Right cardiac atrium (tissue), 5 donors: ENCODE results near the gene S100PBP. TPM values are rescaled to one million over a fixed set of nuclear protein-coding genes. Genes with fewer than 3 reads are reported as not detected.

ENCODE experiments used
- ATAC-seq, 2 donors: fragments of 200-7000 bp; cut with Tn5 transposase; one replicate each; pipeline versions ENCODE4 v1.8.0 to v1.9.1; 2020; ENCODE audit warnings: moderate library complexity in 2 of 2, mild to moderate bottlenecking in 1 of 2
- DNase-seq, 3 donors: peaks; one replicate each; pipeline ENCODE4 v3.0.0-alpha.2; 2020
- H3K27ac ChIP-seq: one replicate; pipeline ENCODE4 v1.5.1; 2013; ENCODE audit warnings: mild to moderate bottlenecking, low read length, control low read depth, moderate library complexity
- H3K27me3 ChIP-seq: one replicate; pipeline ENCODE4 v1.6.1; 2013; ENCODE audit not compliant: control insufficient read depth, insufficient read depth
- H3K4me1 ChIP-seq: one replicate; pipeline ENCODE4 v1.6.1; 2013; ENCODE audit warnings: low read length; ENCODE audit not compliant: control insufficient read depth, insufficient read depth
- H3K4me3 ChIP-seq: one replicate; pipeline ENCODE4 v1.5.1; 2013; ENCODE audit warnings: low read length, control low read depth
- H3K9me3 ChIP-seq: one replicate; pipeline ENCODE4 v1.6.1; 2013; ENCODE audit warnings: low read length; ENCODE audit not compliant: control insufficient read depth
- WGBS: extraction: QIAGEN DNeasy Blood & Tissue Kit; methylation state at CpG from one replicate; pipeline ENCODE4 v1.1.7; 2013; 5-methylcytosine and 5-hydroxymethylcytosine counted together
- intact Hi-C, 4 donors: fragments of 100-400 bp; cut with DNase I; formaldehyde crosslinking; loops; one replicate each; pipeline versions ENCODE4 v1.11.0 to v1.14.0; 2022 to 2023
- polyA plus RNA-seq: library from polyadenylated mRNA; stranded (reverse); fragments of 200-250 nt; gene quantifications from one replicate; pipeline ENCODE4 v1.2.3, GENCODE V29; 2013
- total RNA-seq, 4 donors: library from RNA; stranded (reverse); fragmentation: NEBNext Ultra II Directional; extraction: Animal tissue kit (Norgen Biotek cat#: 25700); gene quantifications; one replicate each; pipeline ENCODE4 v1.2.1, GENCODE V29; 2021
- donor health status: healthy with polysubstance abuse.
- donor health status: DM: no; HTN: yes; CAD: no.
- donor health status: DM: no; HTN: no; CAD: no.
- donor health status: DM: no; HTN: yes; CAD: no; lungs with severe emphysema.
- donor health status: DM: yes; HTN: yes; CAD: no.

Gene S100PBP
- total and polyA plus RNA-seq, 5 donors = 8.1 to 19.8 (median 15.3) TPM

GRCh38 chr1:32871364-32872191 is 54.1 kb downstream of the S100PBP start:
- H3K9me3 ChIP-seq = no peaks in the 10 kb centered on the region
- DNase-seq (peak in 1 of 3 donors; percentile 26), ATAC-seq (peak in 1 of 2 donors; percentile 21)
- intact Hi-C loops = loop anchor here in 3 of 4 donors (10.0 kb wide), 4 partner anchors 157 to 477 kb away; partner anchors contain the start of genes AZIN2 (in 2 of the 3), BSDC1 (in 1 of the 3) and SYNC (in 1 of the 3)
- no peaks in the 10 kb centered on the region for H3K27me3 ChIP-seq
- no peaks in the 10 kb centered on the region for H3K4me1 ChIP-seq
- 43% methylated on average over 13 of the region's 13 CpGs for WGBS
- H3K4me3 ChIP-seq = peak overlapping the region; percentile 79
- no peak overlapping the region for H3K27ac ChIP-seq

- no peak overlapping the region for H3K4me3 ChIP-seq
- intact Hi-C loops = loop anchor here in 3 of 4 donors (10.0 kb wide), 4 partner anchors 157 to 477 kb away; partner anchors contain the start of genes AZIN2 (in 2 of the 3), BSDC1 (in 1 of the 3) and SYNC (in 1 of the 3)
- H3K27ac ChIP-seq = no peak overlapping the region
- H3K4me1 ChIP-seq = no peaks in the 10 kb centered on the region
- ATAC-seq = no peak
- H3K9me3 ChIP-seq = no peaks in the 10 kb centered on the region
- 52% methylated on average over 7 of the region's 7 CpGs for WGBS
- H3K27me3 ChIP-seq = no peaks in the 10 kb centered on the region
- DNase-seq = no peak
These were observed 54.7 kb downstream of the S100PBP start for GRCh38 chr1:32872192-32872460.

- Histone ChIP-seq H3K9me3 (no peaks in the 10 kb centered on the region), H3K27ac (no peak overlapping the region), H3K4me3 (no peak overlapping the region), H3K27me3 (no peaks in the 10 kb centered on the region), H3K4me1 (peaks cover 2% of the 10 kb centered on the region)
- ATAC-seq (no peak), DNase-seq (no peak)
- intact Hi-C loops = loop anchor here in 3 of 4 donors (10.0 kb wide), 4 partner anchors 159 to 479 kb away; partner anchors contain the start of genes AZIN2 (in 2 of the 3), BSDC1 (in 1 of the 3) and SYNC (in 1 of the 3)
- 86% methylated on average over 5 of the region's 5 CpGs for WGBS
These were observed 56.0 kb downstream of the S100PBP start for GRCh38 chr1:32873484-32873883.

GRCh38 chr1:32874860-32875752 is 57.7 kb downstream of the S100PBP start:
- H3K27ac ChIP-seq = no peak overlapping the region
- no peak for DNase-seq
- no peaks in the 10 kb centered on the region for H3K27me3 ChIP-seq
- H3K9me3 ChIP-seq = no peaks in the 10 kb centered on the region
- H3K4me1 ChIP-seq = peaks cover 2% of the 10 kb centered on the region
- ATAC-seq = no peak
- WGBS = 83% methylated on average over 5 of the region's 5 CpGs
- H3K4me3 ChIP-seq = no peak overlapping the region
- intact Hi-C loops = loop anchor here in 3 of 4 donors (10.0 kb wide), 4 partner anchors 160 to 480 kb away; partner anchors contain the start of genes AZIN2 (in 2 of the 3), BSDC1 (in 1 of the 3) and SYNC (in 1 of the 3)

- no peak overlapping the region for H3K27ac ChIP-seq
- H3K4me1 ChIP-seq = peaks cover 5% of the 10 kb centered on the region
- H3K9me3 ChIP-seq = no peaks in the 10 kb centered on the region
- no peaks in the 10 kb centered on the region for H3K27me3 ChIP-seq
- ATAC-seq (peak; percentile 52 to 59), DNase-seq (peak; percentile 45 to 81 (median 79))
- 34% methylated on average over 16 of the region's 16 CpGs for WGBS
- no peak overlapping the region for H3K4me3 ChIP-seq
- intact Hi-C loops = loop anchor here in 3 of 4 donors (10.0 kb wide), 4 partner anchors 162 to 482 kb away; partner anchors contain the start of genes AZIN2 (in 2 of the 3), BSDC1 (in 1 of the 3) and SYNC (in 1 of the 3)
These were observed 59.1 kb downstream of the S100PBP start for GRCh38 chr1:32876341-32877210.

- Histone ChIP-seq H3K4me1 (peaks cover 5% of the 10 kb centered on the region), H3K9me3 (no peaks in the 10 kb centered on the region), H3K27ac (no peak overlapping the region), H3K4me3 (no peak overlapping the region), H3K27me3 (no peaks in the 10 kb centered on the region)
- DNase-seq (peak; percentile 66 to 85 (median 85)), ATAC-seq (peak; percentile 60)
- WGBS = 50% methylated on average over 13 of the region's 13 CpGs
- intact Hi-C loops = loop anchor here in 3 of 4 donors (10.0 kb wide), 4 partner anchors 163 to 483 kb away; partner anchors contain the start of genes AZIN2 (in 2 of the 3), BSDC1 (in 1 of the 3) and SYNC (in 1 of the 3)
These were observed 60.0 kb downstream of the S100PBP start for GRCh38 chr1:32877211-32878110.

GRCh38 chr1:32878183-32878582 is 60.7 kb downstream of the S100PBP start:
- 61% methylated on average over 6 of the region's 6 CpGs for WGBS
- H3K4me1 ChIP-seq = peaks cover 5% of the 10 kb centered on the region
- ATAC-seq = no peak
- intact Hi-C loops = loop anchor here in 3 of 4 donors (10.0 kb wide), 4 partner anchors 163 to 483 kb away; partner anchors contain the start of genes AZIN2 (in 2 of the 3), BSDC1 (in 1 of the 3) and SYNC (in 1 of the 3)
- DNase-seq = no peak
- H3K9me3 ChIP-seq = no peaks in the 10 kb centered on the region
- H3K27ac ChIP-seq = no peak overlapping the region
- H3K4me3 ChIP-seq = no peak overlapping the region
- no peaks in the 10 kb centered on the region for H3K27me3 ChIP-seq

GRCh38 chr1:32878637-32879041 is 61.2 kb downstream of the S100PBP start:
- intact Hi-C loops = loop anchor here in 3 of 4 donors (10.0 kb wide), 4 partner anchors 164 to 484 kb away; partner anchors contain the start of genes AZIN2 (in 2 of the 3), BSDC1 (in 1 of the 3) and SYNC (in 1 of the 3)
- WGBS = 69% methylated on average over 5 of the region's 5 CpGs
- no peaks in the 10 kb centered on the region for H3K9me3 ChIP-seq
- H3K27me3 ChIP-seq = no peaks in the 10 kb centered on the region
- no peak for ATAC-seq
- H3K27ac ChIP-seq = no peak overlapping the region
- H3K4me3 ChIP-seq = no peak overlapping the region
- peaks cover 5% of the 10 kb centered on the region for H3K4me1 ChIP-seq
- no peak for DNase-seq

- Histone ChIP-seq H3K4me3 (no peak overlapping the region), H3K27ac (no peak overlapping the region), H3K9me3 (no peaks in the 10 kb centered on the region), H3K4me1 (peaks cover 5% of the 10 kb centered on the region), H3K27me3 (no peaks in the 10 kb centered on the region)
- DNase-seq (no peak), ATAC-seq (no peak)
- 67% methylated on average over 5 of the region's 5 CpGs for WGBS
- intact Hi-C loops = no loop called here
These were observed 63.8 kb downstream of the S100PBP start for GRCh38 chr1:32881291-32881690.
